GM19463 (cell line): ENCODE data around the gene PHOX2B.

Source experiments
- ATAC-seq: cut with Tn5 transposase; IDR thresholded peaks from one replicate; pipeline ENCODE4 v1.9.1; 2021; ENCODE audit warnings: mild to moderate bottlenecking, moderate library complexity; ENCODE audit not compliant: unreplicated experiment

The PHOX2B gene

GRCh38 chr4:41748571-41749475 is at the start of gene PHOX2B:
Gene PHOX2B (minus strand): TSS chr4:41748725. CDS start chr4:41748610, 115 bp downstream.
- ATAC-seq = no peak

DNA sequence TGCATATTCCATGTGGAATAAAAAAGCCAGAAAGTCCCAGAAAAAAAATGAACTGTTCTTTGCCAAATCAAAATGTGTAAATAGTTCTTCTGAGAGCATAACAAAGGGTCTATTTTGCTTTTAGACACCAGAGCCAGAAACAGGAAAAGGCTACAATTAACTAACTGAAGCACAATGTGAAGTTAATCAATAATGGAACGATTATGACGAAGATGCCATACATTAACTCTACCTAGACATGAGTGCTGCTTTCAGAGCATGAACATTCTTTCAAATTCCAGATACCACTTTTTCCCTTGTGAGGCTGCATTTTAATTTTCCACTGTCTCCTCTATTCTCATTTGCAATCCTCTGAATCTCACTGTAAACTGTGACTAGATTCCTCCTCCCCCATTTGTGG is 48.7 kb upstream of the PHOX2B start:
- no peak for ATAC-seq

DNA sequence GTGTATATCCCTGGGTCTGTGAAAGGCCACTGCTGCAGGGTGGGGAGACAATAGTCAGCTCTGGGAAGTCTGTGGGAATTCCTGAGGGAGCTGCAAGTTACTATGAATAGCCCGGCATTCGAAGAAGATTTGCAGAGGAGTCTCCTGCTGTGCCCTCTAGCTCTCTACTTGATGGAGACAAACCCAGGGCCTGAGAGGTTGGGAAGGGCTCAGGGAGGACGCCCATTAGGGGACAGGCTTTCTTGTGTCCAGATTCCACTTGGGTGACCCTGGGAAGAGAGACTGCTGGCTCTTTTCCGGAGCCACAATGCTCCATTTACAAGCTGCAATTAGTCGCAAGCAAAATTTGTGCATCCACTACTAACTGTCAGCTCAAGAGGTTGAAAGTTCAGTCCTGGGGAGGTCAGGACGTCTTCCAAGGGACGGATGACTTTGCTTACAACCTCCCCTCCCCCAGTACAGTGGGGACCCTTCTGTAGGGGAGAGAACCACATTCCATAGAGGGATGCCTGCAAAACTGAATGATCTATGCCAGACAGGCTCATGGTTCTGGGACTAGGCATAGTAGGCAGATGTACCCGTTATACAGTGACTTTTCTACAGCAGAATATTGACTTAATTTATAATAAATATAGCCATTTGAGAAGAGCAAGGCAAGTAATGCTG is 48.2 kb upstream of the PHOX2B start:
- no peak for ATAC-seq

GRCh38 chr4:41795796-41796385 is 47.4 kb upstream of the PHOX2B start:
- ATAC-seq = no peak

GRCh38 chr4:41792166-41792565 is 43.6 kb upstream of the PHOX2B start:
- ATAC-seq = no peak

DNA sequence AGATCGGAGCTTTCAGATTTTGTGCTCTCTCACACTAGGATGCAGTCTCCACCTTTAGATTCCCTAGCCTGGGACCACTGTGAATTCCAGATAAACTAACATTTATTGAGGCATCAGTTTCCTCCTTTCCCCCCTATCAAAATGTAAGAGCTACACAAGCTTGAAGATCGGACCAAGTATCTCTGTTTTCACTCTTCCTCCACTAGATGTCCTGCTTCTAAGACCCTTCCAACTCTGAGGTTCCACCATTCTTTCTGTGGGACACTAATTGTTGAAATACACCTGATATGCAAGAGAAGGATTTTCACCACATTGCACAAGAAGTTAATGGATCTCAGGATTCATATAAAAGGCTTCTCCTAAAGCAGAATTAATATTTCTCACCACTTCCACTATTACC is 43.0 kb upstream of the PHOX2B start:
- ATAC-seq = no peak

DNA sequence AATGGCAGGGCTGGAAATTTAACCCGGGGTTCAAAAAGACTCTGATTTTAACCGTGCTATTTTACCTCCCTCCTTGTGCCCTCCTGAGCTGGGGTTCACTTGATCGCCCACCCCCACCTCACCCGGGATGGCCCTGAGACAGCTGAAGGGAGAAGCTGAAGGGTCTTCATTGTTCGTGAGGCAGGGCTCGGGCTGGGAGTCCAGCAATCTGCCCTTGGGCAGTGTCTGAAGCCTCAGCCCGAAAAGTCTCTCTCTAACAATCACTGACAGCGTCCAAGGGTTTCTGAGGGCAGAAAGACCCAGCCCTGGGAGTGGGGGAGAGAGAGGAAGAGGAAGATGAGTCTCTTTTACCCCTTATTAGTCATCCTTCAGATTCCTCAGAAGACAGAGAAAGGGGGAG is 39.4 kb upstream of the PHOX2B start:
- no peak for ATAC-seq

DNA sequence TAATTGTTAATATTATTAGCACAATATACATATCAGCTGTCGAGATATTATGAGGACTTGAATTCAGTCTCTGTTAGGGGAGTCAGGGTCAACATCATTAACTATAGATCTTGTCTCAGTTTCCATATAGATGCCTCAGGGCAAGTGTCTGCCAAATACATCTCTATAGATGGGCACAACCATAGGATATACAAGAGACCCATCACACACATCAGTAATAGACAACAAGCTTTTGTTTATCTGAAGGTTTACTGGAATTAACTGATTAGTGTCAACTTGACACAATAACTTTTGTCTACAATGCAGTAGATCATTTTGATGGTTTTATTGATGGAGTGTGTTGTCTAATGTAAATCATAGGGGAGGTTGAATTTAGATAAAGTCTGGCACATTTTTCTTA is 37.1 kb upstream of the PHOX2B start:
- ATAC-seq = no peak

GRCh38 chr4:41784191-41784979 is 35.9 kb upstream of the PHOX2B start:
- ATAC-seq = no peak

GRCh38 chr4:41776466-41776865 is 27.9 kb upstream of the PHOX2B start:
- no peak for ATAC-seq

GRCh38 chr4:41763729-41764128 is 15.2 kb upstream of the PHOX2B start:
- ATAC-seq = no peak

DNA sequence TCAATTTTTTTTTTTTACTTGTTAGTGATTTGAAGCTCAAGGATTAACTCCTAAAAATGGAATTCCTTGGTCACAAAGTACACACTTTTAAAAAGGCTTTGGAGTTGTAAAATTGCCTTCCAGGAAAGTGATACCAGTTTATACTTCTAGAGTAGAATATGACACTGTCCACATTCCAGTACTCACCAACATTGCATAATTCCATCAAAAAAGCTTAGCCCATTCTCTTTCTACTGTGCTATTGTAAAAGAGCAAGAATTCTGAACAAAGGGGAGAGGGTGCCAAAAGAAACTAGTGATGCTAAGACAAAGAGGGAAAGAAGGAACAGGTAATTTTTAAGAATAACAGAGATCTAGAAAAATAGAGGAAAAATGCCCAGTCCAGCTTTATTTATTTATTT is 10.4 kb upstream of the PHOX2B start:
- ATAC-seq = no peak

GRCh38 chr4:41757521-41758156 is 9.1 kb upstream of the PHOX2B start:
- no peak for ATAC-seq

DNA sequence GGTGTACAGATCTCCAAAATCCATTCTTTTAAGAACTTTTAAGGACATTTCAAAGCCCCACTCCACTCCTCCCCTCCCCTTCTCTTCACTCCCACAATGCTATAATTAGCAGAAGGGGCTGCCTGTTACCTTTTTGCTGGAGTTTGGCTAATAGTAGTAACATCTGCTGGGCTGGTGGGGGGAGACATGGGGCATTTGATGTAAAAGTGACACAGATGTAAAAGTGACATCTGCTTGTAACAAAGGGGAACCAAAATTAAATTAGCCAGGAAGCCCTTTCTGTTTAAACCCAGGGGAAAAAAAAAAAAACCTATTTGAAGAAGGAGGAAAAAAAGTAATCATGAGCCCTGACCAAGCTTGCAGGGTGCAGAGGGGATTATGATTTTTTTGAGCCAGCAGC is 5.4 kb upstream of the PHOX2B start:
- no peak for ATAC-seq

DNA sequence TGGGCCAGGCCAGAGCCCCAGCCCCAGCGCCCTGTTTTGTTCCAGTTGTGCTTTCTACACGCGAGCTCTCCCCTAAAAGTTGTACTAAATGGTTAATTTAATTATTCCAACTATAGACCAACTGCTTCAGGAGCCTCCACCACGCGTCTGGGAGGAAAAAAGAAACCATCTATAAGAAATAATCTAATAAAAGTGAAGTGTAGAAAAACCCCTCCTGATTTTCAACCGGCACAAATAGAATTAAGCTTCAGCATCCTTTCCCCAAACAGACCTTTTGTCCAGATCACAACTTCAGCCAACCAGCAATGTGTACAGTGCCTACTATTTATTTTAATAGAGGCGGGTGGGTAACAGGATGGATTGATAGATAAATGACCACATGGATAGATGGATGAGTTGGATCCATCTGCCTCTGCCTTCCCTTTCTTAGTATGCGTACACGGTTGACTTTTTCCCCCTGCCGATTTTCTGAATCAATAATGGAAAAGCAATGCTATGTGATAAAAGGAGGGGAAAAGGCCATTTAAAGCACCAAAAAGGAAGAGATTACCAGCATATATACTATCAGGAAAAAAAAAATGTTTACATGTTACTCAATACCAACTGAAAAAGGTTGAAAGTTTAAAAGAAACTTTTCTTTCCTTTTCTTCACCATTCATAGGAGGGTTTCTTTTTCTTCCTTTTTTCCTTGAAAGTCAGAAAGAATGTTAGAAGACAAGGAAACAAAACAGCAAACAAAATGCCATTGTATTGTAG is 3.7 kb upstream of the PHOX2B start:
- no peak for ATAC-seq

DNA sequence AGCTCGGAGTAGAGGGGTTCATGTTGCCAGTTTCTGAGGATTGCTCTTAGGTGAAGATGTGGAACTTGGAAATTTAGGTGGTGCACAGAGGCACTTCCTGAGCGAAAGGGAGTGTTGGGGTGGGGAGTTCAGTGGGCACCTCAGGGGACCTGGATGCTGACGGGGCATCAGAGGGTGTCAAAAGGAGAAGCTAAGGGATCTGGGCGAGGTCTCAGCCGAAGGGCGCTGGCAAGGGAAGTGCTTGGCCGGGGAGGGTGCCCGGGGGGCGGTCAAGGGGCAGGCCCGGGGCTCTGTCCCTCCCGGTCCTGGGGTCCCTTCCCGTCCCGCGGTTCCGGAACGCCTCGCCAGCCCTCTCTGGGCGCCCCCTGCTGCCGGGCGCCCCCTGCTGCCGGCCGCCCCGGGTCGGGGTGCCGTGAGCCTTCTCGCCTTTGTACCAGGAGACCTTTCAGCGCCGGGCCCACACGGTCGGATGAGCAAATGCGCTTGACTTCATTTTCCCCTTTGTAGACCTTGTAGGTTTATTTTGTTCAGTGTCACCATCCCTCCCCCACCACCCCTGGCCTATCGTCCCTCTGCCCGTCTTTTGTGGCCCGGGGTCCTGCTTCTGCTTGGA is 3.0 kb upstream of the PHOX2B start:
- no peak for ATAC-seq

GRCh38 chr4:41750626-41751448 is 2.3 kb upstream of the PHOX2B start:
- ATAC-seq = no peak

DNA sequence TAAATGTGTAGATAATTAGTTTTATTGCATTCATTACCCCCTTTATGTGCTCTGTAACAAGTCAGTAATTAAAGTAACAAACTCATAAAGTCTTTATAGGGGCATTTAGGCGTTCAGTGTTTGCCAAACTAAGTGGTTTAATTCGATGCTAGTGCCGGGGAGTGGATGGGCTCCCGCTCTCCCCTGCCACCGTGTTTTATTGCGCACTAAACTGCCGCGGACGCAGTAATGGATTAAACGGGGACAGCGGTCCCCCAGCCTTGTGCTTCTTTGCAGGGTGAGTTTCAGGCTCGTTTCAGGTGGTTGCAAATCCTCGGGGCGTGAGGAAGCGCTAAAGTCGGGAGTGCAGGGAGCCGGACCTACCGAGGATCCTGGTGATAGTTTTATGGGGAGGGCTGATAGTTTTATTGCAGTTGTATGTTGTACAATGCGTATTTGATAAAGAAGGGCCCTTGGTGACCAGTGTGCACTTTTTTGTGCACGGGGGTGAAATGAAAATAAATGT is 1.6 kb upstream of the PHOX2B start:
- no peak for ATAC-seq
